Ishikawa (cell line): ENCODE data around the gene IDH3B.

Experiments used
- CEBPB ChIP-seq: IDR thresholded peaks from 2 replicates; pipeline ENCODE4 v1.6.1; 2012
- CREB1 ChIP-seq: IDR thresholded peaks from 2 replicates; pipeline ENCODE4 v1.6.1; 2012; ENCODE audit warnings: low read depth
- EP300 ChIP-seq: IDR thresholded peaks from 2 replicates; pipeline ENCODE4 v1.6.1; 2012; ENCODE audit warnings: borderline replicate concordance
- NFIC ChIP-seq: IDR thresholded peaks from 2 replicates; pipeline ENCODE4 v1.6.1; 2012
- RAD21 ChIP-seq: IDR thresholded peaks from 2 replicates; pipeline ENCODE4 v1.6.1; 2012; ENCODE audit warnings: low read depth
- REST ChIP-seq: IDR thresholded peaks from 2 replicates; pipeline ENCODE4 v1.6.1; 2012; ENCODE audit warnings: low read depth, mild to moderate bottlenecking
- TAF1 ChIP-seq: IDR thresholded peaks from 2 replicates; pipeline ENCODE4 v1.6.1; 2012; ENCODE audit warnings: low read depth, mild to moderate bottlenecking
- TCF12 ChIP-seq: IDR thresholded peaks from 2 replicates; pipeline ENCODE4 v1.6.1; 2012; ENCODE audit warnings: low read depth
- TEAD4 ChIP-seq: IDR thresholded peaks from 2 replicates; pipeline ENCODE4 v1.6.1; 2012
- USF1 ChIP-seq: IDR thresholded peaks from 2 replicates; pipeline ENCODE4 v1.6.1; 2012
- ZBTB7A ChIP-seq: IDR thresholded peaks from 2 replicates; pipeline ENCODE4 v1.6.1; 2012; ENCODE audit warnings: low read depth
- TF ChIP-seq, protein P1 (sequence below): IDR thresholded peaks from 2 replicates; pipeline ENCODE4 v1.6.1; 2012

DNA sequence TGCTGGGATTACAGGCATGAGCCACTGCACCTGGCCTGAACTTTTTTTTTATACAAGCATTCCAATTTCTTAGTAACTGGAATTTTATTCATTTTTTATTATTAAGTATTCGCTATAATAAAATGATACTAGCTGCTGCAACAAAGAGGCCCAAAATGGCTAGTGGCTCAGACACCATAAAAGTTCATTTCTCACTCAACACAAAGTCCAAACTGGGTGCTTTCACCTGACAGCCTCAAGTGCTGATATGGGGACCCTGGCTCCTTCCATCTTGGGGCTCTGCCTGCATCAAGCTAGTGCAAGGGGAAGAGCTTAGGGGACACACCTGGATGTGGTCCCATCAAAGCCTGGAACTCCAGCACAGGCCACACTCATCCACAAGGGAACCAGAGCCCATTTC, 23.8 kb downstream of the IDH3B start:
- TF ChIP-seq CEBPB: no peak
- TF ChIP-seq TCF12: no peak
- no peak for TF ChIP-seq CREB1
- no peak for TF ChIP-seq EP300
- no peak for TF ChIP-seq RAD21
- TF ChIP-seq USF1: no peak
- TF ChIP-seq TAF1: no peak
- TF ChIP-seq ZBTB7A: no peak
- TF ChIP-seq TEAD4: no peak
- TF ChIP-seq, protein P1, sequence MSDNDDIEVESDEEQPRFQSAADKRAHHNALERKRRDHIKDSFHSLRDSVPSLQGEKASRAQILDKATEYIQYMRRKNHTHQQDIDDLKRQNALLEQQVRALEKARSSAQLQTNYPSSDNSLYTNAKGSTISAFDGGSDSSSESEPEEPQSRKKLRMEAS: no peak
- no peak for TF ChIP-seq NFIC
- no peak for TF ChIP-seq REST
